K562 (cell line): ENCODE results near the gene IL20. TPM values are rescaled to one million over a fixed set of nuclear protein-coding genes. Genes with fewer than 3 reads are reported as not detected.

Experiments
- ATF6 ChIP-seq: sonication (generic); formaldehyde crosslinking; IDR thresholded peaks from 2 replicates; pipeline ENCODE4 v1.4.0; 2020; ENCODE audit warnings: mild to moderate bottlenecking, missing genetic modification reagents
- BRD9 ChIP-seq: fragments of 450-650 bp; IDR thresholded peaks from 2 replicates; pipeline ENCODE4 v1.6.1; 2018; ENCODE audit warnings: low read depth; ENCODE audit not compliant: partially characterized antibody
- CREB1 ChIP-seq, 2 experiments: sonication (generic) in 1 of 2; formaldehyde crosslinking in 1 of 2; IDR thresholded peaks; 2 replicates each; pipeline versions ENCODE4 v1.6.1 to v1.8.0; 2012 to 2022; ENCODE audit warnings: inconsistent platforms in 1 of 2, mild to moderate bottlenecking in 1 of 2, missing genetic modification reagents in 1 of 2, moderate library complexity in 1 of 2
- DEAF1 ChIP-seq: fragments of 450-650 bp; formaldehyde crosslinking; IDR thresholded peaks from 2 replicates; pipeline ENCODE4 v1.4.0; 2020; ENCODE audit warnings: mild to moderate bottlenecking, moderate library complexity
- E2F8 ChIP-seq: fragments of 450-650 bp; IDR thresholded peaks from 2 replicates; pipeline ENCODE4 v1.7.1; 2018; ENCODE audit warnings: mild to moderate bottlenecking, low read depth; ENCODE audit not compliant: partially characterized antibody
- GABPA ChIP-seq: fragments of 200-800 bp; sonication (Bioruptor generic); conservative IDR thresholded peaks from 2 replicates; pipeline ENCODE4 v1.6.1; 2016; ENCODE audit warnings: low read depth, missing genetic modification characterization, missing compliant biosample characterization
- HOMEZ ChIP-seq: fragments of 250-450 bp; sonication (Bioruptor Pico); IDR thresholded peaks from 2 replicates; pipeline ENCODE4 v1.4.0; 2020; ENCODE audit warnings: mild to moderate bottlenecking, moderate library complexity
- KLF1 ChIP-seq: fragments of 450-650 bp; IDR thresholded peaks from 2 replicates; pipeline ENCODE4 v1.6.1; 2016; ENCODE audit warnings: missing genetic modification characterization, missing compliant biosample characterization
- MEF2D ChIP-seq: conservative IDR thresholded peaks from 2 replicates; pipeline ENCODE4 v1.6.1; 2016; ENCODE audit warnings: low read depth, missing genetic modification characterization, missing compliant biosample characterization
- NFE2L1 ChIP-seq: fragments of 450-650 bp; IDR thresholded peaks from 2 replicates; pipeline ENCODE4 v1.6.1; 2016; ENCODE audit warnings: missing genetic modification characterization, low read depth, mild to moderate bottlenecking, missing compliant biosample characterization, moderate library complexity, borderline replicate concordance
- PATZ1 ChIP-seq: fragments of 250-450 bp; sonication (Bioruptor Pico); IDR thresholded peaks from 2 replicates; pipeline ENCODE4 v1.5.0; 2020; ENCODE audit warnings: mild to moderate bottlenecking, borderline replicate concordance
- SAFB2 ChIP-seq: fragments of 200-400 bp; formaldehyde crosslinking; IDR thresholded peaks from 2 replicates; pipeline ENCODE4 v1.6.1; 2018; ENCODE audit warnings: borderline replicate concordance, low read length, low read depth, moderate library complexity; ENCODE audit not compliant: severe bottlenecking
- ZKSCAN3 ChIP-seq: fragments of 250-450 bp; sonication (Bioruptor Pico); IDR thresholded peaks from 2 replicates; pipeline ENCODE4 v1.4.0; 2020
- ZNF174 ChIP-seq: fragments of 250-450 bp; sonication (Bioruptor Pico); IDR thresholded peaks from 2 replicates; pipeline ENCODE4 v1.4.0; 2020; ENCODE audit warnings: mild to moderate bottlenecking
- ZNF197 ChIP-seq: fragments of 200-800 bp; sonication (Bioruptor generic); IDR thresholded peaks from 2 replicates; pipeline ENCODE4 v1.6.1; 2016; ENCODE audit warnings: low read depth, missing genetic modification characterization, missing compliant biosample characterization
- ZNF347 ChIP-seq: fragments of 450-650 bp; formaldehyde crosslinking; IDR thresholded peaks from 2 replicates; pipeline ENCODE4 v1.4.0; 2020; ENCODE audit warnings: low read depth, mild to moderate bottlenecking, moderate library complexity
- polyA plus RNA-seq, 8 experiments: library from polyadenylated mRNA; depleted of rRNA in 4 of 8; stranded (reverse) in 5 of 8; unstranded in 3 of 8; fragments of >200 nt; fragmentation: Nextera tagmentation in 2 of 8; fragmentation: Illumina TruSeq in 1 of 8; extraction: Ambion mirVana in 2 of 8; extraction: Trizol in 1 of 8; gene quantifications; 2 replicates each; pipeline versions ENCODE4 v1.2.1 to v1.2.3, GENCODE V29; 2011 to 2014; ENCODE audit warnings: inconsistent platforms in 1 of 8, missing spikeins in 1 of 8
- total RNA-seq, 7 experiments: library from RNA; depleted of rRNA in 6 of 7; stranded (reverse); fragments of >200 nt in 6 of 7; fragmentation: Illumina TruSeq in 2 of 7; extraction: Trizol in 2 of 7; gene quantifications; 2 replicates each; pipeline versions ENCODE4 v1.2.1 to v1.2.3, GENCODE V29; 2011 to 2021; ENCODE audit warnings: low replicate concordance in 1 of 7

The IL20 gene
- total and polyA plus RNA-seq, 9 of the 15 experiments (the other 6 are each of a cell fraction or from before 2014, with no cell fraction given): not detected

GRCh38 chr1:206907304-206907991 lies 42.0 kb downstream of the IL20 start (continued):
- TF ChIP-seq ATF6 (no peak), ZNF347 (CRISPR knock-in tag) (no peak), KLF1 (tag) (no peak), CREB1 (IDR thresholded peaks at IDR 0.05) (no peak), CREB1 (CRISPR knock-in tag; IDR thresholded peaks at IDR 0.05) (no peak), GABPA (tag) (no peak), E2F8 (no peak), MEF2D (tag) (no peak), BRD9 (no peak), ZNF197 (no peak), PATZ1 (CRISPR knock-in tag) (no peak), ZKSCAN3 (no peak), DEAF1 (CRISPR knock-in tag) (peak; percentile 85), HOMEZ (CRISPR knock-in tag) (no peak), ZNF174 (CRISPR knock-in tag) (no peak), SAFB2 (no peak), NFE2L1 (tag) (no peak)
